ENCODE results near the gene MAGI1. TPM values are rescaled to one million over a fixed set of nuclear protein-coding genes. Genes with fewer than 3 reads are reported as not detected.
"Not testable (repeated sequence)": the region's sequence is repeated elsewhere in the genome, so short reads cannot be mapped to it uniquely, and the experiment has no call there.

Gene MAGI1
- total RNA-seq = 0.27 TPM

GRCh38 chr3:66038726-66039589, at the start of gene MAGI1:
MAGI1 (minus strand) TSS chr3:66038918; CDS start chr3:66038308, 610 bp downstream.
- DNase-seq (ENCODE audit: low read depth in 2 of 3, low spot score in 2 of 3) = peak in 2 of 3 donors; percentile 69 to 83

GRCh38 chr3:66083784-66084213, 45.1 kb upstream of the MAGI1 start:
- DNase-seq (ENCODE audit: low read depth in 2 of 3, low spot score in 2 of 3) = no peak

GRCh38 chr3:66083096-66083678, 44.5 kb upstream of the MAGI1 start:
- no peak for DNase-seq (ENCODE audit: low read depth in 2 of 3, low spot score in 2 of 3)

GRCh38 chr3:66082679-66083078, 44.0 kb upstream of the MAGI1 start:
- no peak for DNase-seq (ENCODE audit: low read depth in 2 of 3, low spot score in 2 of 3)

GRCh38 chr3:66080167-66080566, 41.4 kb upstream of the MAGI1 start:
- DNase-seq (ENCODE audit: low read depth in 2 of 3, low spot score in 2 of 3) = no peak

- no peak for DNase-seq (ENCODE audit: low read depth in 2 of 3, low spot score in 2 of 3)
Measured at GRCh38 chr3:66077973-66078372, 39.3 kb upstream of the MAGI1 start.

- no peak for DNase-seq (ENCODE audit: low read depth in 2 of 3, low spot score in 2 of 3)
Measured at GRCh38 chr3:66076861-66077470, 38.2 kb upstream of the MAGI1 start.

GRCh38 chr3:66075281-66075680, 36.6 kb upstream of the MAGI1 start:
- DNase-seq (ENCODE audit: low read depth in 2 of 3, low spot score in 2 of 3) = no peak

- DNase-seq (ENCODE audit: low read depth in 2 of 3, low spot score in 2 of 3) = no peak
Measured at GRCh38 chr3:66073464-66074141, 34.9 kb upstream of the MAGI1 start.

- DNase-seq (ENCODE audit: low read depth in 2 of 3, low spot score in 2 of 3) = no peak
Measured at GRCh38 chr3:66068255-66068654, 29.5 kb upstream of the MAGI1 start.

GRCh38 chr3:66066963-66067617, 28.4 kb upstream of the MAGI1 start:
- DNase-seq (ENCODE audit: low read depth in 2 of 3, low spot score in 2 of 3) = no peak

GRCh38 chr3:66055289-66055688, 16.6 kb upstream of the MAGI1 start:
- no peak for DNase-seq (ENCODE audit: low read depth in 2 of 3, low spot score in 2 of 3)

GRCh38 chr3:66053550-66054094, 14.9 kb upstream of the MAGI1 start:
- DNase-seq (ENCODE audit: low read depth in 2 of 3, low spot score in 2 of 3) = no peak

- no peak for DNase-seq (ENCODE audit: low read depth in 2 of 3, low spot score in 2 of 3)
Measured at GRCh38 chr3:66052721-66053549, 14.2 kb upstream of the MAGI1 start.

GRCh38 chr3:66050821-66051220, 12.1 kb upstream of the MAGI1 start:
- no peak for DNase-seq (ENCODE audit: low read depth in 2 of 3, low spot score in 2 of 3)

- no peak for DNase-seq (ENCODE audit: low read depth in 2 of 3, low spot score in 2 of 3)
Measured at GRCh38 chr3:66048051-66048395, 9.3 kb upstream of the MAGI1 start.

GRCh38 chr3:66047311-66048050, 8.8 kb upstream of the MAGI1 start:
- DNase-seq (ENCODE audit: low read depth in 2 of 3, low spot score in 2 of 3) = no peak

- not testable (repeated sequence) for DNase-seq (ENCODE audit: low read depth in 2 of 3, low spot score in 2 of 3)
Measured at GRCh38 chr3:66046321-66046720, 7.6 kb upstream of the MAGI1 start.

- DNase-seq (ENCODE audit: low read depth in 2 of 3, low spot score in 2 of 3) = no peak
Measured at GRCh38 chr3:66041828-66042227, 3.1 kb upstream of the MAGI1 start.

Measured in hematopoietic multipotent progenitor cell (in vitro differentiated cells).